ENCODE measurements around the gene THAP6.
"Not testable (repeated sequence)": the region's sequence is repeated elsewhere in the genome, so short reads cannot be mapped to it uniquely, and the experiment has no call there.

THAP6 gene

GRCh38 chr4:75514131-75514948 is at the start of gene THAP6, which contains the start of gene RCHY1:
THAP6 (plus strand) TSS chr4:75514473; CDS start chr4:75515453, 980 bp downstream.
RCHY1 (minus strand) TSS chr4:75514403; CDS start chr4:75514286, 117 bp downstream.
- peak; percentile 84 to 86 for DNase-seq

- DNase-seq = no peak
Observed at GRCh38 chr4:75469896-75470295, 44.4 kb upstream of the THAP6 start.

- DNase-seq = no peak
Observed at GRCh38 chr4:75470738-75471137, 43.5 kb upstream of the THAP6 start.

- DNase-seq = no peak
Observed at GRCh38 chr4:75477201-75477600, 37.1 kb upstream of the THAP6 start.

- DNase-seq = no peak
Observed at GRCh38 chr4:75484190-75484589, 30.1 kb upstream of the THAP6 start.

GRCh38 chr4:75490155-75490554 is 24.1 kb upstream of the THAP6 start:
- DNase-seq = no peak

- no peak for DNase-seq
Observed at GRCh38 chr4:75494563-75494962, 19.7 kb upstream of the THAP6 start.

GRCh38 chr4:75495476-75495875 is 18.8 kb upstream of the THAP6 start:
- DNase-seq = no peak

GRCh38 chr4:75496406-75496805 is 17.9 kb upstream of the THAP6 start:
- DNase-seq = no peak

GRCh38 chr4:75497133-75497532 is 17.1 kb upstream of the THAP6 start:
- no peak for DNase-seq

- no peak for DNase-seq
Observed at GRCh38 chr4:75498041-75498440, 16.2 kb upstream of the THAP6 start.

GRCh38 chr4:75499900-75500299 is 14.4 kb upstream of the THAP6 start:
- no peak for DNase-seq

- DNase-seq = no peak
Observed at GRCh38 chr4:75502671-75503070, 11.6 kb upstream of the THAP6 start.

- DNase-seq = no peak
Observed at GRCh38 chr4:75505630-75506029, 8.6 kb upstream of the THAP6 start.

GRCh38 chr4:75509592-75509991 is 4.7 kb upstream of the THAP6 start:
- DNase-seq = not testable (repeated sequence)

GRCh38 chr4:75511841-75512240 is 2.4 kb upstream of the THAP6 start:
- DNase-seq = no peak

GRCh38 chr4:75512386-75513211 is 1.7 kb upstream of the THAP6 start:
- DNase-seq = no peak

- DNase-seq = no peak
Observed at GRCh38 chr4:75513526-75514130, 645 bp upstream of the THAP6 start.

GRCh38 chr4:75514949-75515612 is 808 bp downstream of the THAP6 start:
- DNase-seq = no peak

GRCh38 chr4:75516144-75516543 is 1.9 kb downstream of the THAP6 start:
- no peak for DNase-seq

- DNase-seq = not testable (repeated sequence)
Observed at GRCh38 chr4:75519452-75519851, 5.2 kb downstream of the THAP6 start.

- no peak for DNase-seq
Observed at GRCh38 chr4:75525086-75525485, 10.8 kb downstream of the THAP6 start.

- no peak for DNase-seq
Observed at GRCh38 chr4:75525910-75526309, 11.6 kb downstream of the THAP6 start.
